Choroid plexus epithelial cell (primary cell): ENCODE measurements around the gene TTC21B.
"Not testable (repeated sequence)": the region's sequence is repeated elsewhere in the genome, so short reads cannot be mapped to it uniquely, and the experiment has no call there.

Experiments
- DNase-seq: peaks from one replicate; pipeline ENCODE4 v3.0.0-alpha.2; 2010; ENCODE audit warnings: low read depth
- H3K4me3 ChIP-seq: 2 replicates; pipeline ENCODE4 v1.5.1; 2011; ENCODE audit warnings: low read depth, mild to moderate bottlenecking, control low read depth, low read length, moderate library complexity
- TF ChIP-seq, protein P1 (sequence below): conservative IDR thresholded peaks from 2 replicates; pipeline ENCODE4 v1.5.1; 2011; ENCODE audit warnings: low read depth, mild to moderate bottlenecking, control low read depth, inconsistent platforms, low read length, moderate library complexity

The TTC21B gene

GRCh38 chr2:165864296-165864695 is 89.3 kb downstream of the TTC21B start:
- H3K4me3 ChIP-seq, result no peak overlapping the region
- TF ChIP-seq, protein P1, sequence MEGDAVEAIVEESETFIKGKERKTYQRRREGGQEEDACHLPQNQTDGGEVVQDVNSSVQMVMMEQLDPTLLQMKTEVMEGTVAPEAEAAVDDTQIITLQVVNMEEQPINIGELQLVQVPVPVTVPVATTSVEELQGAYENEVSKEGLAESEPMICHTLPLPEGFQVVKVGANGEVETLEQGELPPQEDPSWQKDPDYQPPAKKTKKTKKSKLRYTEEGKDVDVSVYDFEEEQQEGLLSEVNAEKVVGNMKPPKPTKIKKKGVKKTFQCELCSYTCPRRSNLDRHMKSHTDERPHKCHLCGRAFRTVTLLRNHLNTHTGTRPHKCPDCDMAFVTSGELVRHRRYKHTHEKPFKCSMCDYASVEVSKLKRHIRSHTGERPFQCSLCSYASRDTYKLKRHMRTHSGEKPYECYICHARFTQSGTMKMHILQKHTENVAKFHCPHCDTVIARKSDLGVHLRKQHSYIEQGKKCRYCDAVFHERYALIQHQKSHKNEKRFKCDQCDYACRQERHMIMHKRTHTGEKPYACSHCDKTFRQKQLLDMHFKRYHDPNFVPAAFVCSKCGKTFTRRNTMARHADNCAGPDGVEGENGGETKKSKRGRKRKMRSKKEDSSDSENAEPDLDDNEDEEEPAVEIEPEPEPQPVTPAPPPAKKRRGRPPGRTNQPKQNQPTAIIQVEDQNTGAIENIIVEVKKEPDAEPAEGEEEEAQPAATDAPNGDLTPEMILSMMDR, result no peak
- DNase-seq, result no peak

DNA sequence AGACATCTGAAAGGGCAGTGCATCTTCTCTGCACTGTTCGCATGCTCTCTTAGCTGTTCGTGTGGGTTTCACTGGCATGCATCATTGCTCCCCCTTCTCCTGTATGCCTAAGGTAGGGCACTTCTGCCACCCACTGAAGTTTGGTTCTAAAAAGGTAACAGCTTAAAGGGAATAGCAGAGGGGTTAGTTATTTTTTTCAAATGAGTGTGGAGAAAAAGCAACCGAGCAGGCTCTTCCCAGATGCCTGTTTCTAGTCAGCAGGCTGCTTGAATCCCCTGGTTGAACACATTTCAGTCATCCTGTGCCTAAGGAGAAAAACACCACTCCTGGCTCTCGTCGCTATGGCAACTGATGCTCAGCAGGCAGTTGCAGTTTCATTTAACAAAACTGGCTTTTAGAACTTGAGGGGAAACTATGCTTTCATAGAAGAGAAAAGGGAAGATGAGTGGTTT is 89.7 kb downstream of the TTC21B start:
- TF ChIP-seq, protein P1, result no peak
- no peak for DNase-seq
- no peak overlapping the region for H3K4me3 ChIP-seq

- not testable (repeated sequence) for H3K4me3 ChIP-seq, DNase-seq
Measured at GRCh38 chr2:165861083-165861482, 92.5 kb downstream of the TTC21B start.

- DNase-seq, H3K4me3 ChIP-seq: not testable (repeated sequence)
Measured at GRCh38 chr2:165859723-165860122, 93.9 kb downstream of the TTC21B start.

GRCh38 chr2:165857876-165858275 is 95.7 kb downstream of the TTC21B start:
- peak; percentile 80 for DNase-seq
- TF ChIP-seq, protein P1, result no peak
- no peak overlapping the region for H3K4me3 ChIP-seq

- no peak overlapping the region for H3K4me3 ChIP-seq
- TF ChIP-seq, protein P1, result no peak
- DNase-seq, result no peak
Measured at GRCh38 chr2:165852394-165852793, 101.2 kb downstream of the TTC21B start.

DNA sequence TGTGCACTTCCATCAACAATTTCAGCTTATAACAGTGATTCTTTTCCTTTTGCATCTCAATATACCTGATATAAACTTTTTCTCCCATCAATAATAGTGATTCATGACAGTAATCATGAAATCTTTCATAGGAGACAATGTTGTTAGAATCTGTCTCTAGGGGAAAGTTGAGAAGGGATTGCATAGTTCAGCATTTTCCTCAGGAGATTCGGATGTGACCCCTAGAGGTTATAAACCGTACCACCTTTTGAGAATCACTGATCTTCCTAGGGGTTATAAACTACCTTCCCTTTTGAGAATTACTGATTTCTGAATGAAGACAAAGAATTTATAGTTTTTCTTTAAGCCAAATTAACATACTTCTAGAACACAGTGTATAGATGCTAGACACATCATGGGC is 106.6 kb downstream of the TTC21B start:
- no peak overlapping the region for H3K4me3 ChIP-seq
- TF ChIP-seq, protein P1, result no peak
- no peak for DNase-seq

DNA sequence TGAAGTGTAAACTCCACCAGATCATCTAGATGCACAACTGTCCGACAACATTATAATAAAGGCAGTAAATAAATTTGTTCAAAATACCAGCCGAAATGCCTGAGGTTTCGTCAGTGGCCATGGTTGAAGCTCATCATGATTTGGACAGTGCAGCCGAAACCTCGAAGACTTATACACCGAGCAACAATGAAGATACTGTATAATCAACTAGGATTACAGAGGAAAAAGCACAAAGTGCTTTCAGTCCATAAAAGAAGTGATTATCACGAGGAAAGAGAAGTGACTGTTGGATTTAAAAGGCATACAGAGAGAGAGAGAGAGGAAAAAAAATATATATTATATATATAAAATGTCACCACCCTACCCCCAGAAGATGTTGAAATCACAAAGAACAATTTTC is 107.5 kb downstream of the TTC21B start:
- TF ChIP-seq, protein P1, result no peak
- no peak overlapping the region for H3K4me3 ChIP-seq

More for the DNA sequence above, 107.5 kb downstream of the TTC21B start:
- DNase-seq, result no peak
